ENCODE data around the gene CCNG2. TPM values are rescaled to one million over a fixed set of nuclear protein-coding genes. Genes with fewer than 3 reads are reported as not detected.

The CCNG2 gene
- total RNA-seq, 1 donor from 2014 or later = 7.8 TPM

DNA sequence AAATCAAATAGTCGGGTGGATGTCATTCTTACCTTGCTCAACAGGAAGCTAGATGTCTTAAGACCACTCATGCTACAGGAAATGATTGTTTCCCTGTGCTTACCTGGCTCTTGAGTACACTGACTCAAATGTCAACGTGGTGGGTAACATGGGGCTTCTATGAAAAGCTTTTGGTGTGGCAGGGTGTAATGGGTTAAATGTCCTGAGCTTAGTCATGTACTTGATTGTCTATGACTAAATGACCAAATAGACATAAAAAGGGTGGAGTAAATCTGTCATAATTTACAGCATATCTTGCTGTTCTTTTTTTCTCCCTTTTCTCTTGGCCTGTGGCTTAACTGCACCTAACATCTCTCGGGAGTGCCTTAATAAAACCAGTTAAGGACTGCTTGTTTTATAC, 44.9 kb downstream of the CCNG2 start:
- intact Hi-C loops (cut with micrococcal nuclease) = loop anchor here (2.0 to 5.0 kb wide), 2 partner anchors 45 to 255 kb away; partner anchors contain the start of genes CCNG2 and SEPTIN11
- DNase-seq (ENCODE audit: low spot score) = no peak
- H3K9me3 Mint-ChIP-seq = no peaks in the 10 kb centered on the region
- H3K27ac Mint-ChIP-seq = no peak overlapping the region
- H3K4me3 Mint-ChIP-seq = no peak overlapping the region
- H3K4me1 Mint-ChIP-seq (ENCODE audit: low read depth) = peaks cover 13% of the 10 kb centered on the region
- H3K27me3 Mint-ChIP-seq (ENCODE audit: insufficient read depth) = peaks cover 7% of the 10 kb centered on the region
- no peaks in the 10 kb centered on the region for H3K36me3 Mint-ChIP-seq (ENCODE audit: low read depth)

DNA sequence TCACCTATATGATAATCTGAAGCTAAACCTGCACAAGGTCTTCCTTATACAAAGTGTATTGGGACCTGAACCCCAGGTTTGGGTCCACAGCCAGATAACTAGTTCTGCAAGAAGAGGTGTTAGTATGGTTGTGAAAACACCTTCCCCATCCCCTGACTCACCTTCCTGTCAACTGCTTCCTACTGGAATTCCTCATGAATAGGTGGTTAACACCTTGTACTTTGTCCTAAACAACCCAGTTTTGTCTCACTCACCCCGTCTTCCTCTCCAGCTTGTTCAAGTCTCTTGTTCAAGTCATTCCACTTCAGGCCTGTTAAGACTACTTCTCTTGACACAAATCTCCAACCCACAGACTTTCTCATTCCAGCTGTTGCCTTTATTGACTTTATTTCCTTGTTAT, 45.5 kb downstream of the CCNG2 start:
- Mint-ChIP-seq H3K4me3 (no peak overlapping the region), H3K9me3 (no peaks in the 10 kb centered on the region), H3K27me3 (ENCODE audit: insufficient read depth) (peaks cover 11% of the 10 kb centered on the region), H3K27ac (no peak overlapping the region), H3K36me3 (ENCODE audit: low read depth) (no peaks in the 10 kb centered on the region), H3K4me1 (ENCODE audit: low read depth) (peaks cover 13% of the 10 kb centered on the region)
- DNase-seq (ENCODE audit: low spot score) = no peak
- intact Hi-C loops (cut with micrococcal nuclease) = loop anchor here (2.0 to 5.0 kb wide), 2 partner anchors 46 to 255 kb away; partner anchors contain the start of genes CCNG2 and SEPTIN11

DNA sequence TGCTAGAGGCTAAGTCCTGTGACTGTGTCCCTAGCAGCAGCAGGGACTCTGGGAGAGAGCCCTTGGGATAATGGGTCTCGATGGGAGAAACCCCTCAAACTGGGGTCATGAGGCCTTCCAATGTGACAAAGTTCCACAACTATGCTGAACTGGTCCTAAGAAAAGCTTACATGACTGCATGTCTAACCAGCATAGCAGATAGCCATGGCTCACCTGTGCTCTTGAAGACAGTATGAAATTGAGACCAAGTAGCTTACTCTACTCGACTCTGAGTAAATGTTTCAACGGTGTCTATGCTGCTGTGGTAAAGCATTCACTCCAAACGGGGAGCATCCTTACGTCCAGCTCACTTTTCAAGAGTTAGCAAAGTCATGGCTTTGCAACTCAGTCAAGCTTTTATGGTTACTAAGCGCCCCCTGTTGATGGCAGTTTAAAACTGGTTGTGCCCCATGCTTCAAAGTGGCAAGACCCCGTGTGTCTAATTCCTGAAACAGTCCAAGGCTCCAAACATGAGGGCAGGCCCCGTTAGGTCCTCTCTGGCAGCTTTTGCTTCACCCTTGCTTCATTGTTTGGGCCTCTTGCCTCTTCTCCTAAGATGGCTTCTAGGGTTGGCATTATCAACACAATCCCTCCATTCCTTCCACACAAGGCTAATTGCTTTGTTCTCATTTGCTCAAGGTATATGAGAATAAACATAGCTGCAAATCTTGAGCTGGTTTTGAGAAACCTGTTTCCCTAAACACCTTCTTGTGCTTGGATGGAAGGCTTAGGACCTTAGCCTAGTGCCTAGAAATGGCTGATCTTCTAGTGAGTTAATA, 46.6 kb downstream of the CCNG2 start:
- Mint-ChIP-seq H3K27ac (no peak overlapping the region), H3K27me3 (ENCODE audit: insufficient read depth) (peaks cover 15% of the 10 kb centered on the region), H3K36me3 (ENCODE audit: low read depth) (no peaks in the 10 kb centered on the region), H3K4me3 (no peak overlapping the region), H3K9me3 (no peaks in the 10 kb centered on the region), H3K4me1 (ENCODE audit: low read depth) (peaks cover 13% of the 10 kb centered on the region)
- intact Hi-C loops (cut with micrococcal nuclease) = loop anchor here (1.0 to 5.0 kb wide), 7 partner anchors 47 to 772 kb away; partner anchors contain the start of genes CCNG2 and SEPTIN11
- DNase-seq (ENCODE audit: low spot score) = peak; percentile 47

- intact Hi-C loops (cut with micrococcal nuclease) = loop anchor here (5.0 kb wide), 1 partner anchor 257 kb away; the partner anchor contains the start of gene SEPTIN11
- H3K36me3 Mint-ChIP-seq (ENCODE audit: low read depth) = no peaks in the 10 kb centered on the region
- peaks cover 13% of the 10 kb centered on the region for H3K4me1 Mint-ChIP-seq (ENCODE audit: low read depth)
- DNase-seq (ENCODE audit: low spot score) = no peak
- H3K27me3 Mint-ChIP-seq (ENCODE audit: insufficient read depth) = peaks cover 19% of the 10 kb centered on the region
- no peak overlapping the region for H3K27ac Mint-ChIP-seq
- H3K4me3 Mint-ChIP-seq = no peak overlapping the region
- no peaks in the 10 kb centered on the region for H3K9me3 Mint-ChIP-seq
These were observed 47.6 kb downstream of the CCNG2 start for GRCh38 chr4:77204621-77205020.

GRCh38 chr4:77209012-77209411, 52.0 kb downstream of the CCNG2 start:
- no peaks in the 10 kb centered on the region for H3K4me1 Mint-ChIP-seq (ENCODE audit: low read depth)
- intact Hi-C loops (cut with micrococcal nuclease) = no loop called here
- peaks cover 16% of the 10 kb centered on the region for H3K27me3 Mint-ChIP-seq (ENCODE audit: insufficient read depth)

DNA sequence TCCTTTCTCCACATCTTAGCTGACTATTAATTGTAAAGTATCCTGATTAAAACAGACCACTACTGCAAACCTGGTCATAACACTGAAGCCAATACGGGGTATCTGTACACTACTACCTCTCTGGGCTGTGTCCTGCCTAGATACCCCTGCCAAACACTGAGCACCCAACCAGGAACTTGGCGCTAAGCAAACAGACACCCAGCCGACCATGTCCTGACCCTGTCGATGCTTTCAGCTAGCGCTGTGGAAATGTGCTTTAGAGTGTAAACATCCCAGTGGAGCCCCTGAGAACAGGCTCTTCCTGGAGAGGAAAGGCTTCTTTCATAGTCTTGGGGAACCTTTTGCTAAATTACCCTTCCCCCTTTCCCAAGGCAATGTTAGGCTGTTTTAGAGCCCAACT, 52.9 kb downstream of the CCNG2 start:
- Mint-ChIP-seq H3K9me3 (no peaks in the 10 kb centered on the region), H3K27me3 (ENCODE audit: insufficient read depth) (peaks cover 14% of the 10 kb centered on the region), H3K4me1 (ENCODE audit: low read depth) (no peaks in the 10 kb centered on the region), H3K27ac (no peak overlapping the region), H3K36me3 (ENCODE audit: low read depth) (no peaks in the 10 kb centered on the region), H3K4me3 (no peak overlapping the region)
- no peak for DNase-seq (ENCODE audit: low spot score)
- intact Hi-C loops (cut with micrococcal nuclease) = no loop called here

More at GRCh38 chr4:77209012-77209411, 52.0 kb downstream of the CCNG2 start:
- Mint-ChIP-seq H3K27ac (no peak overlapping the region), H3K4me3 (no peak overlapping the region), H3K36me3 (ENCODE audit: low read depth) (no peaks in the 10 kb centered on the region), H3K9me3 (no peaks in the 10 kb centered on the region)
- no peak for DNase-seq (ENCODE audit: low spot score)

DNA sequence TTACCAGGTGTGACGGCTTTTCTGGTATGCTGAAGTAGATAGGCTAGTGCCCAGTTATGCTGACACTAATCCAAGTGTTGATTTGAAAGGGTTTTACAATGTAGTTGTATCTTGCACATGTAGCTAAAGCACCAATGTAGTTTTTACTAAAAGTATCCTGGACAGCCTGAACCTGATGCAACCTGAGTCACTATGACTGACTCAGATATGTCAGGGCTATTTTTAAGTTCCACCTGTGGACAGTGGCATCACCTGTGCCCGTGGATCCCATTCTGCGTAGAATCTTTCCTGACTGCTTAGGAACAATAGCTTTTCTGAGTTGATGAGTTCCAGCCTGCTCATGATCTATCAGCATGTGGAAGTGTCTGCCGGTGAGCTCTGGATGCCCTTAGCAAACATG, 58.1 kb downstream of the CCNG2 start:
- Mint-ChIP-seq H3K27ac (no peak overlapping the region), H3K9me3 (no peaks in the 10 kb centered on the region), H3K4me1 (ENCODE audit: low read depth) (no peaks in the 10 kb centered on the region), H3K4me3 (no peak overlapping the region), H3K36me3 (ENCODE audit: low read depth) (no peaks in the 10 kb centered on the region), H3K27me3 (ENCODE audit: insufficient read depth) (peaks cover 2% of the 10 kb centered on the region)
- intact Hi-C loops (cut with micrococcal nuclease) = no loop called here
- no peak for DNase-seq (ENCODE audit: low spot score)

- Mint-ChIP-seq H3K27ac (no peak overlapping the region), H3K36me3 (ENCODE audit: low read depth) (no peaks in the 10 kb centered on the region), H3K4me1 (ENCODE audit: low read depth) (no peaks in the 10 kb centered on the region), H3K9me3 (no peaks in the 10 kb centered on the region), H3K27me3 (ENCODE audit: insufficient read depth) (peaks cover 2% of the 10 kb centered on the region), H3K4me3 (no peak overlapping the region)
- intact Hi-C loops (cut with micrococcal nuclease) = no loop called here
- DNase-seq (ENCODE audit: low spot score) = no peak
These were observed 60.5 kb downstream of the CCNG2 start for GRCh38 chr4:77217526-77217925.

- Mint-ChIP-seq H3K9me3 (no peaks in the 10 kb centered on the region), H3K4me1 (ENCODE audit: low read depth) (no peaks in the 10 kb centered on the region), H3K27me3 (ENCODE audit: insufficient read depth) (peaks cover 4% of the 10 kb centered on the region), H3K4me3 (no peak overlapping the region), H3K27ac (no peak overlapping the region), H3K36me3 (ENCODE audit: low read depth) (no peaks in the 10 kb centered on the region)
- intact Hi-C loops (cut with micrococcal nuclease) = no loop called here
- no peak for DNase-seq (ENCODE audit: low spot score)
These were observed 62.3 kb downstream of the CCNG2 start for GRCh38 chr4:77219266-77219665.

Other genes starting within 250 kb of the CCNG2 start
- gene SEPTIN11, start 207.5 kb upstream of the CCNG2 start, total RNA-seq = 22.4 and 23.6 TPM in 2 replicates
- 236 and 253 TPM in 2 replicates for gene CCNI, start 81.2 kb upstream of the CCNG2 start, total RNA-seq

Measured in activated T-helper 1 cell treated with anti-CD3 and anti-CD28 coated beads, Interleukin-12 subunit alpha, Interleukin-12 subunit beta, Interleukin-2, Interleukin-4 antibody, amounts not matched to agents 30 ng/mL and 10 ng/mL and 1 ng/mL, durations not matched to agents 14 hours and 24 hours and 36 hours (primary cell).